ENCODE measurements around the gene ANXA2R. TPM values are rescaled to one million over a fixed set of nuclear protein-coding genes. Genes with fewer than 3 reads are reported as not detected.

The ANXA2R gene
- total and polyA plus RNA-seq, 2 of the 4 experiments (the other 2 are of a cell fraction) = 1.3 to 3.6 TPM

DNA sequence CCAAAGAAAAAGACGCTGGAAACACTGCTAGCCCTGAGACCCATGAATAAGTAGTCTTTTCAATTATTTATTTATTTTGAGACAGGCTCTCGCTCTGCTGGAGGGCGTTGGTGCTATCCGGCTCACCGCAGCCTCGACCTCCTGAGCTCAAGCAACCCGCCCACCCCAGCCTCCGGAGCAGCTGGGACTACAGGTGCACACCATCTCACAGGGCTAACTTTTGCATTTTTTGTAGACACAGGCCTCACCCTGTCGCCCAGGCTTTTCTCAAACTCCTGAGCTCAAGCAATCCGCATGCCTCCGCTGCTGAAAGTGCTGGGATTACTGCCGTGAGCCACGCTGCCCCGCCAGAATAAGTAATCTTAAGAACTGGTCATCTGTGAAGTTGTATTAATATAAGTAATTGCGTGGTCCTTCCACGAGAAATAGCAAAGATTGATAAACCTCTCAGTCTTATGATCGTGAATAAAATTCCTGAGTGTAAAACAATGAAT, 1.6 kb downstream of the ANXA2R start:
- Histone ChIP-seq H4K5ac (ENCODE audit: low read depth, low read length) (peak overlapping the region; percentile 93), H3K27ac (ENCODE audit: insufficient read depth, low read length) (peak overlapping the region; percentile 96), H3K36me3 (ENCODE audit: control insufficient read depth, insufficient read depth, low read length) (no peaks in the 10 kb centered on the region), H4K91ac (ENCODE audit: insufficient read depth, low read depth, low read length) (peak overlapping the region; percentile 96), H3K14ac (replicated peaks; ENCODE audit: low read depth, low read length) (peak overlapping the region; percentile 97), H2BK120ac (ENCODE audit: low read depth, low read length) (peak overlapping the region; percentile 96), H3K4me1 (ENCODE audit: control insufficient read depth, insufficient read depth, low read length) (peaks cover 8% of the 10 kb centered on the region), H2BK5ac (ENCODE audit: low read depth, low read length, poor library complexity, severe bottlenecking) (peak overlapping the region; percentile 97), H3K18ac (ENCODE audit: low read depth, low read length) (peak overlapping the region; percentile 94), H2BK20ac (ENCODE audit: low read depth, low read length) (peak overlapping the region; percentile 92), H2AFZ (replicated peaks; ENCODE audit: low read length, poor library complexity) (peak overlapping the region; percentile 73), H3K9me3 (ENCODE audit: control insufficient read depth, insufficient read depth, low read length) (no peaks in the 10 kb centered on the region), H3K56ac (ENCODE audit: extremely low read depth, insufficient read depth, low read length) (peak overlapping the region; percentile 99), H4K8ac (ENCODE audit: low read depth in 2 of 2, low read length in 2 of 2) (peak overlapping the region; percentile 88 to 96), H3K27me3 (ENCODE audit: control insufficient read depth, insufficient read depth, low read length) (no peaks in the 10 kb centered on the region), H3K9me1 (ENCODE audit: insufficient read depth, low read length) (0 out of 2 replicates have a peak, but pooled peaks cover 3% of the 10 kb centered on the region), H3K4ac (ENCODE audit: low read depth, low read length) (peak overlapping the region; percentile 95), H2AK9ac (replicated peaks; ENCODE audit: low read depth, low read length, poor library complexity) (peak overlapping the region; percentile 48), H3K4me3 (ENCODE audit: insufficient read depth, low read depth, low read length) (peak overlapping the region; percentile 76), H4K20me1 (ENCODE audit: insufficient read depth, low read length) (no peaks in the 10 kb centered on the region), H3K79me1 (ENCODE audit: low read depth in 1 of 2, low read length in 2 of 2) (peaks cover 8 to 49% of the 10 kb centered on the region in 2 experiments; a peak in 3 of 4 replicates), H3K4me2 (ENCODE audit: low read depth, low read length) (peak overlapping the region; percentile 95), H2AK5ac (ENCODE audit: low read depth, low read length) (0 out of 2 replicates have a peak overlapping the region, but pooled peaks have one; percentile 19), H3K9ac (ENCODE audit: low read depth, low read length) (peak overlapping the region; percentile 98), H2BK15ac (ENCODE audit: low read depth, low read length) (0 out of 3 replicates have a peak overlapping the region, but pooled peaks have one; percentile 98), H3K23ac (ENCODE audit: low read depth, low read length) (peak overlapping the region; percentile 96)
- ChIA-PET CTCF (interaction anchor here (0.6 to 3.7 kb wide), 4 partner anchors 45 to 130 kb away, joined by 4 to 12 read pairs (median 7); no protein-coding TSS in a partner anchor), POLR2A (ENCODE audit: unreplicated experiment) (interaction anchor here (1.4 to 1.9 kb wide), 2 partner anchors 44 to 130 kb away, joined by 5 read pairs; no protein-coding TSS in a partner anchor)
- DNase-seq = peak; percentile 82
- dilution Hi-C loops (cut with HindIII; ENCODE audit: low sequenced_read_pairs, unreplicated experiment) (no loop called here), in situ Hi-C loops (cut with MboI; ENCODE audit: low sequenced_read_pairs) (no loop called here), intact Hi-C loops (cut with micrococcal nuclease) (no loop called here)
- BruUV-seq (replicated peaks) = no TSS peak
- ATAC-seq (ENCODE audit: low read depth) = peak; percentile 1; the same call in 1 of the 2 replicates
- TF ChIP-seq, protein P1, sequence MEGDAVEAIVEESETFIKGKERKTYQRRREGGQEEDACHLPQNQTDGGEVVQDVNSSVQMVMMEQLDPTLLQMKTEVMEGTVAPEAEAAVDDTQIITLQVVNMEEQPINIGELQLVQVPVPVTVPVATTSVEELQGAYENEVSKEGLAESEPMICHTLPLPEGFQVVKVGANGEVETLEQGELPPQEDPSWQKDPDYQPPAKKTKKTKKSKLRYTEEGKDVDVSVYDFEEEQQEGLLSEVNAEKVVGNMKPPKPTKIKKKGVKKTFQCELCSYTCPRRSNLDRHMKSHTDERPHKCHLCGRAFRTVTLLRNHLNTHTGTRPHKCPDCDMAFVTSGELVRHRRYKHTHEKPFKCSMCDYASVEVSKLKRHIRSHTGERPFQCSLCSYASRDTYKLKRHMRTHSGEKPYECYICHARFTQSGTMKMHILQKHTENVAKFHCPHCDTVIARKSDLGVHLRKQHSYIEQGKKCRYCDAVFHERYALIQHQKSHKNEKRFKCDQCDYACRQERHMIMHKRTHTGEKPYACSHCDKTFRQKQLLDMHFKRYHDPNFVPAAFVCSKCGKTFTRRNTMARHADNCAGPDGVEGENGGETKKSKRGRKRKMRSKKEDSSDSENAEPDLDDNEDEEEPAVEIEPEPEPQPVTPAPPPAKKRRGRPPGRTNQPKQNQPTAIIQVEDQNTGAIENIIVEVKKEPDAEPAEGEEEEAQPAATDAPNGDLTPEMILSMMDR (conservative IDR thresholded peaks at IDR 0.05; ENCODE audit: low read depth, low read length) = no peak
- no peak for TF ChIP-seq MXI1 (IDR thresholded peaks at IDR 0.05; ENCODE audit: borderline replicate concordance, low read depth, low read length)
- TF ChIP-seq NFE2L2 (IDR thresholded peaks at IDR 0.05; ENCODE audit: low read depth, low read length) = no peak
- peak; percentile 81 for TF ChIP-seq RCOR1 (IDR thresholded peaks at IDR 0.05; ENCODE audit: insufficient replicate concordance, low read length)
- TF ChIP-seq, protein P2, sequence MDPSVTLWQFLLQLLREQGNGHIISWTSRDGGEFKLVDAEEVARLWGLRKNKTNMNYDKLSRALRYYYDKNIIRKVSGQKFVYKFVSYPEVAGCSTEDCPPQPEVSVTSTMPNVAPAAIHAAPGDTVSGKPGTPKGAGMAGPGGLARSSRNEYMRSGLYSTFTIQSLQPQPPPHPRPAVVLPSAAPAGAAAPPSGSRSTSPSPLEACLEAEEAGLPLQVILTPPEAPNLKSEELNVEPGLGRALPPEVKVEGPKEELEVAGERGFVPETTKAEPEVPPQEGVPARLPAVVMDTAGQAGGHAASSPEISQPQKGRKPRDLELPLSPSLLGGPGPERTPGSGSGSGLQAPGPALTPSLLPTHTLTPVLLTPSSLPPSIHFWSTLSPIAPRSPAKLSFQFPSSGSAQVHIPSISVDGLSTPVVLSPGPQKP (IDR thresholded peaks at IDR 0.05; ENCODE audit: borderline replicate concordance, low read depth, low read length) = no peak
- WGBS, 2 experiments (ENCODE audit: extremely low coverage in 2 of 2, insufficient read length in 1 of 2) = 7% methylated on average over 9 of the region's 17 CpGs; no CpG with 5 or more reads in 1 of the 2 experiments
